ENCODE results near the gene LZTFL1. TPM values are rescaled to one million over a fixed set of nuclear protein-coding genes. Genes with fewer than 3 reads are reported as not detected.

The LZTFL1 gene
- total and polyA plus RNA-seq, 8 donors, result 3.8 to 62.4 (median 8.0) TPM

DNA sequence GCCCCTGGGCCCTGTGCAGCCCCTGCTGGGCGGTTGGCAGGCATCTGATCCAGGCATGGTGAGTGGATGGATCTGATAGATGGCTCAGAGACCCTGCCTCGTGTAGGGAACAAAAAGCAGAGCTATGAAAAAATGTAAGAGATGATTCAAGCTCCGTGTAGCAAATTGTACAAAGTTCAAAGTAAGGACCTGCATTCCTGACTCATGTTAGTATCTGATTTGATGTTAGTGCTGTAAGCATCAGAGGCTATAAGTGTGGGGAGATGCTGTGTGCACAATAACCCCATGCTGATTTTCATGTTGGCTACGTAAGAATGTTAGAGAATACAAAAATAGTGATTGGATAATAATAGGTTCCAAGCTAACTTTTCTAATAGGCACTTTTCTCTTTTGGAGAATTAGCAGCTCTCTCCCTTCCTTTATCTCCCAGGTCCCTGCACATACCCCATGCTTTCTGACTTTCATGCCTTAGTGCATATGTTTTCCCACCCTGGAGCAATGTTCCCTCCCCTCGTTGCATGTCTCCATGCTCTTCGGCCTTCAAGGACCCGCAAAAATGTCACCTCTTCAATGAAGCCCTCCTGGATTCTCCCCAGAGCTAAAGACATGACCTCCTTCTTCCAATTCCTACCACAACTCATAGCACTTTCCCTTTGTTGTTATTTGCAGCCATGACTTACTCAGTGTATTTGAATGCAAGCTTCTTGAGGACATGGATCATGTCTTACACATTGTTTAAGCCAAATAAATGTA lies 46.0 kb upstream of the LZTFL1 start:
- intact Hi-C loops (cut with DNase I; ENCODE audit: low total_unique reads), result no loop called here
- Histone ChIP-seq H3K36me3 (no peaks in the 10 kb centered on the region), H3K27ac (no peak overlapping the region), H3K4me1 (no peaks in the 10 kb centered on the region), H3K4me3 (no peak overlapping the region), H3K27me3 (no peaks in the 10 kb centered on the region), H3K9me3 (no peaks in the 10 kb centered on the region)
- DNase-seq, result no peak
- 66 to 76% (median 69%) methylated on average over 7 of the region's 7 CpGs for WGBS, 5 donors
- TF ChIP-seq EP300 (IDR thresholded peaks at IDR 0.05) (no peak), POLR2A (IDR thresholded peaks at IDR 0.05) (no peak), POLR2AphosphoS5 (IDR thresholded peaks at IDR 0.05) (no peak), CTCF (IDR thresholded peaks at IDR 0.05) (no peak)

- TF ChIP-seq EP300 (IDR thresholded peaks at IDR 0.05), result no peak
- no peak for TF ChIP-seq CTCF (IDR thresholded peaks at IDR 0.05)
- TF ChIP-seq POLR2AphosphoS5 (IDR thresholded peaks at IDR 0.05), result no peak
- TF ChIP-seq POLR2A (IDR thresholded peaks at IDR 0.05), result no peak
- Histone ChIP-seq H3K27me3 (no peaks in the 10 kb centered on the region), H3K36me3 (no peaks in the 10 kb centered on the region), H3K9me3 (no peaks in the 10 kb centered on the region), H3K4me3 (no peak overlapping the region), H3K4me1 (no peaks in the 10 kb centered on the region), H3K27ac (no peak overlapping the region)
- WGBS, 5 donors, result 73 to 88% (median 80%) methylated on average over 4 of the region's 4 CpGs
- intact Hi-C loops (cut with DNase I; ENCODE audit: low total_unique reads), result no loop called here
- DNase-seq, result no peak
These were observed 45.4 kb upstream of the LZTFL1 start for GRCh38 chr3:45887285-45887684.

DNA sequence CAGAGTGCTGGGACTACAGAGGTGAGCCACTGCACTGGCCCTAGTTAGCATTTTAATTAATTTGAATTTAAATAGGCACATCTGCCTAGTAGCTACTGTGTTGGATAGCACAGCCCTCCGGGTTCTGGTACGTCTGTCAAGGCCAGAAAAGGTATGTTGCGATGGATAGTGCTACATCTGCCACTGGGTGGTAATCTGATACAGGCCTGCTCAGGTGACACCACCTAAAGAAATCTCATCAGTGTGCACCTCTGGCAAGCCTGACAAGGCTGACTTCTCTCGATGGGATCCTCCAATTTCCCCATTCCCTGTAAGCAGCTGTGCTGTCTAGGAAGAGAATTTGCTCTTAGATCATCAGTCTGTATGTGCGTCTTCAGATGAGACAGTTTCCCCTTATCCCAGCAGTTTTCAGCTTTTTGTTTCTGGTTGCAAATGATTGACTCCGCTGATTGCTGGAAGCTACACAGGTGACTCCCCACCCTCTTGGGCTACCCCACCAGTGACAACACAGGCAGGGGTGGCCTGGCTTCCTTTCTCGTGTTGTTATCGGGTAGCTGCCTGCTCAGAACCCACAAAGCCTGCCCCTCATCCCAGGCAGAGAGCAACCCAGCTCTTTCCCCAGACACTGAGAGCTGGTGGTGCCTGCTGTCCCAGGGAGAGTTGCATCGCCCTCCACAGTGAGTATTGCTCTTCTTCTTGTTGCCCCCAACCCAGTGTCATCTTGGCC lies 44.2 kb upstream of the LZTFL1 start, which contains the start of gene CCR9:
Gene CCR9 (plus strand): TSS at position 565 of the 727 bp plus-strand sequence. CDS start 8,391 bp downstream, outside the sequence.
- no peak for DNase-seq
- Histone ChIP-seq H3K36me3 (no peaks in the 10 kb centered on the region), H3K27ac (no peak within 1 kb of the TSS), H3K27me3 (no peaks in the 10 kb centered on the region), H3K4me1 (no peaks in the 10 kb centered on the region), H3K4me3 (no peak within 1 kb of the TSS), H3K9me3 (no peaks in the 10 kb centered on the region)
- no peak for TF ChIP-seq CTCF (IDR thresholded peaks at IDR 0.05)
- TF ChIP-seq EP300 (IDR thresholded peaks at IDR 0.05), result no peak
- WGBS, 5 donors, result 82 to 87% (median 84%) methylated on average over 9 of the region's 9 CpGs
- intact Hi-C loops (cut with DNase I; ENCODE audit: low total_unique reads), result no loop called here

DNA sequence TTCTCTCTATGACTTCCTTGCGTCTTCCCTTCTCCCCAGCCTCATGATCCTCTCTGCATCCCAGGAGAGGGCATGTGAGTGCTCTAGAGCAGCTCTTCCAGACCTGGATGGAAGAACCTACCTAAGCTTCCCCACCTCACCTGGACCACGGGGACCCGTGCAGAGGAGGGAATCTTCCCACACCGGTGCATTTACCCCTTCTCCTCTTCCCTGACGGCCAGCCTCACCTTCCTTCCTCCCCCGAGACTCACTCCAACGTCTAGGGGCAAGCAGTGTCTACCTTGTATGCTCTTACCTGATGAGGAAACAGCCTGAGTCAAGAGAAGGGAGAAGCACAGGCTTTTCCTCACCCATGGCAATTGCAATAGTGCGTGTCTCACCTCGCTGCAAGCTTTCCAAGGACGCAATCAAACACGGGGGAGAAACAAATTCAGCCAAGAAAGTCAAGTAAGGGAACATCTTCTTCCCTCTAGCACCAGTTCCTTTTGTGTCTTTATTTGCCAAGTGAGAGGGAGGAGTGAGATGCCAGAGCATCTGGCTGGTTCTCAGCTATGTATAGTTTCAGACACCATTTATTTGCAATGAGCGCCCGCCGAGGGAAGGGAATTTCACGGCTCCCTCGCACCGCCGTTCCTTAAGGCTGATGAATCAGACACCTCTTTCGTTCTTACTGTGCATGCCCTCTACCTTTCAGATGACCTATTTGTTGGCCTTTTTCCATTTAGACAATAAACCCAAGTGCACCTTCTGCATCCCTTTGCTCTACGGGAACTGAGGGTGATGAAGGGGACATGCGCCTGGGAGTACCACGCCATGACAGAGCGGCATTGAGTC lies 42.7 kb upstream of the LZTFL1 start:
- no peaks in the 10 kb centered on the region for H3K27me3 ChIP-seq
- no peaks in the 10 kb centered on the region for H3K4me1 ChIP-seq
- intact Hi-C loops (cut with DNase I; ENCODE audit: low total_unique reads), result no loop called here
- WGBS, 5 donors, result 76 to 84% (median 81%) methylated on average over 23 of the region's 23 CpGs
- H3K27ac ChIP-seq, result no peak overlapping the region
- H3K9me3 ChIP-seq, result no peaks in the 10 kb centered on the region
- TF ChIP-seq POLR2AphosphoS5 (IDR thresholded peaks at IDR 0.05) (no peak), EP300 (IDR thresholded peaks at IDR 0.05) (no peak), POLR2A (IDR thresholded peaks at IDR 0.05) (no peak), CTCF (IDR thresholded peaks at IDR 0.05) (no peak)
- no peaks in the 10 kb centered on the region for H3K36me3 ChIP-seq
- H3K4me3 ChIP-seq, result no peak overlapping the region
- DNase-seq, result no peak
